ENCODE results near the gene GINS3. TPM values are rescaled to one million over a fixed set of nuclear protein-coding genes. Genes with fewer than 3 reads are reported as not detected.

GINS3 gene
- total RNA-seq, 6 donors from 2014 or later: 1.0 to 4.0 (median 2.9) TPM

DNA sequence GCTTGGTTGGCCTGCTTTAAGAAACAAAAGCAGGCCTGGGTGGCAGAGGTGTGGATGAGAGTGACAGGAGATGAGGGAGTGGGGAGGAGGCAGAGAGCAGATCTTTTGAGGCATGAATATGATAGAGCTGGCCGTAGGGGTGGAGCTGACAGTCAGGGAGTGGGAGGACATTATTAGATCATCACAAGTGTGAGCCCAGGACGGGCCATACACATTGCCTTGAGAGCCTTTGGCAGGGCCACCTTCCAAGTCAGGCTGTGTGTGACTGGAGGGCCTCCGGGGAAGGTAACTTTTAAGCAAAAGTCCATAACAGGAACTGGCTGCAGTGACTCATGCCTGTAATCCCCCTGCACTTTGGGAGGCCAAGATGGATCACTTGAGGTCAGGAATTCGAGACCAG is 26.3 kb downstream of the GINS3 start:
- Histone ChIP-seq H3K4me3 (no peak overlapping the region), H3K27me3 (no peaks in the 10 kb centered on the region), H3K27ac (no peak overlapping the region), H3K9me3 (no peaks in the 10 kb centered on the region), H3K36me3 (no peaks in the 10 kb centered on the region), H3K4me1 (peaks cover 0 to 8% (median 3%) of the 10 kb centered on the region in 4 donors)
- WGBS, 2 donors: 58 to 71% methylated on average over 4 of the region's 4 CpGs
- TF ChIP-seq POLR2AphosphoS5 (IDR thresholded peaks at IDR 0.05): no peak
- no peak for TF ChIP-seq POLR2A (IDR thresholded peaks at IDR 0.05)
- no peak for TF ChIP-seq EP300 (IDR thresholded peaks at IDR 0.05)
- TF ChIP-seq CTCF (IDR thresholded peaks at IDR 0.05): no peak
- ATAC-seq (ENCODE audit: low FRiP score in 2 of 2) (peak; percentile 27 to 79), DNase-seq (no peak)

GRCh38 chr16:58419241-58419990 is 27.1 kb downstream of the GINS3 start:
- TF ChIP-seq CTCF (IDR thresholded peaks at IDR 0.05) (no peak), POLR2AphosphoS5 (IDR thresholded peaks at IDR 0.05) (no peak), POLR2A (IDR thresholded peaks at IDR 0.05) (no peak), EP300 (IDR thresholded peaks at IDR 0.05) (no peak)
- no peak overlapping the region for H3K27ac ChIP-seq
- 79 to 80% methylated on average over 15 of the region's 15 CpGs for WGBS, 2 donors
- peaks cover 0 to 8% (median 3%) of the 10 kb centered on the region in 4 donors for H3K4me1 ChIP-seq
- H3K4me3 ChIP-seq: no peak overlapping the region
- no peaks in the 10 kb centered on the region for H3K27me3 ChIP-seq
- H3K36me3 ChIP-seq: no peaks in the 10 kb centered on the region
- H3K9me3 ChIP-seq: no peaks in the 10 kb centered on the region
- ATAC-seq (ENCODE audit: low FRiP score in 2 of 2) (no peak), DNase-seq (no peak)

DNA sequence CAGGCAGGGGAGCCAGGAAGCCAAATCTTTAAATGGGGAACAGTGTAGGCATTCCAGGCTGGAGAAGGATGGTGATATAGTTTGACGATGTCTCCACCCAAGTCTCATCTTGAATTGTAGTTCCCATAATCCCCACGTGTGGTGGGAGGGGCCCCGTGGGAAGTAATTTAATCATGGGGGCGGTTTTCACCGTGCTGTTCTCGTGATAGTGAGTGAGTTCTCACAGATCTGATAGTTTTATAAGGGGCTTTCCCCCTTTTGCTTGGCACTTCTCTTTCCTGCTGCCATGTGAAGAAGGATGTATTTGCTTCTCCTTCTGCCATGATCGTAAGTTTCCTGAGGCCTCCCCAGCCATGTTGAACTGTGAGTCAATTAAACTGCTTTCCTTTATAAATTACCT is 28.8 kb downstream of the GINS3 start:
- no peak overlapping the region for H3K27ac ChIP-seq
- H3K9me3 ChIP-seq: no peaks in the 10 kb centered on the region
- no peak for DNase-seq
- WGBS, 2 donors: 58 to 62% methylated on average over 7 of the region's 7 CpGs
- H3K27me3 ChIP-seq: no peaks in the 10 kb centered on the region
- ATAC-seq (ENCODE audit: low FRiP score in 2 of 2): no peak
- peaks cover 0 to 7% (median 3%) of the 10 kb centered on the region in 4 donors for H3K4me1 ChIP-seq
- no peaks in the 10 kb centered on the region for H3K36me3 ChIP-seq
- no peak overlapping the region for H3K4me3 ChIP-seq
- TF ChIP-seq POLR2AphosphoS5 (IDR thresholded peaks at IDR 0.05) (no peak), CTCF (IDR thresholded peaks at IDR 0.05) (no peak), POLR2A (IDR thresholded peaks at IDR 0.05) (no peak), EP300 (IDR thresholded peaks at IDR 0.05) (no peak)

DNA sequence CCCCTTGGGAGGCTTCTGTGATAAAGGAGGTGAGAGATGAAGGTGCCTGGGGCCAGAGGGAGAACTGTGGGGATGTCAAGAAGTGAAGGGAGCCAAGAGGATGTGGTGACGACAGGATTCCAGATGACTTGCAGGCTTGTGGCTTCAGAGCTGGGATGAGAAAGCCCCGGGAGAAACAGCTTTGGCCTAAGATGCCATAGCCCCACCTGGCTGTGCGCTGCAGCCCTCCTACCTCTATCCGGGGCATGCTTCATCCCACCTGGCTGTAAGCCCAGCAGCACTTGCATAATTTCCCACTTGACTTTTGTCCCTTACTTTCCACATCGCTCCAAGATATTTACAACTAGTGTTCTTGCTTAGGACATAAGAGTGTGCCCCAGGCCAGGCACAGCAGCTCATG is 29.3 kb downstream of the GINS3 start:
- 50 to 54% methylated on average over 5 of the region's 5 CpGs for WGBS, 2 donors
- H3K4me1 ChIP-seq: peaks cover 0 to 10% (median 3%) of the 10 kb centered on the region in 4 donors
- H3K9me3 ChIP-seq: no peaks in the 10 kb centered on the region
- no peaks in the 10 kb centered on the region for H3K27me3 ChIP-seq
- DNase-seq: peak in 1 of 2 donors; percentile 65
- H3K4me3 ChIP-seq: no peak overlapping the region
- TF ChIP-seq POLR2A (IDR thresholded peaks at IDR 0.05) (no peak), CTCF (IDR thresholded peaks at IDR 0.05) (no peak), POLR2AphosphoS5 (IDR thresholded peaks at IDR 0.05) (no peak), EP300 (IDR thresholded peaks at IDR 0.05) (no peak)
- H3K36me3 ChIP-seq: no peaks in the 10 kb centered on the region
- no peak overlapping the region for H3K27ac ChIP-seq
- no peak for ATAC-seq (ENCODE audit: low FRiP score in 2 of 2)

DNA sequence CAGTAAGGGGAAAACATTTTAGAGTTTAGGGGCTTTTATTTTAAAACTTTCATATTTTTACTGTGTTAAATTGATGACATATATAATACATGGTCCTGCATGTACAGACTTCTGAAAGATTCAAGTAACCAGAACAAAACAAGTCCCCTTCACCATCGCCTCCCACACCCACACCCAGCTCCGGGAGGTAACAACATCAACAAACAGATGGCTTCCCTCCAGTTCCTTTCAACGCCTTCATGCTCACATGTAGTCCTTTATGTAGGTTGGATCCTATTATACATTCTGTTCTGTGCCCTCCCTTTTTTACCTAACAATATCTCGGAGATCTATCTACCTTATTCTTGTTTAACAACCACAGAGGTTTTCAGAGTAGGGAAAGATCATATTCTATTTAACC is 30.5 kb downstream of the GINS3 start:
- WGBS, 2 donors: 81 to 82% methylated on average over 4 of the region's 4 CpGs

More for the DNA sequence above, 30.5 kb downstream of the GINS3 start:
- Histone ChIP-seq H3K4me3 (no peak overlapping the region), H3K27ac (no peak overlapping the region), H3K9me3 (no peaks in the 10 kb centered on the region), H3K4me1 (peaks cover 0 to 16% (median 9%) of the 10 kb centered on the region in 4 donors), H3K27me3 (no peaks in the 10 kb centered on the region), H3K36me3 (no peaks in the 10 kb centered on the region)
- no peak for DNase-seq
- TF ChIP-seq CTCF (IDR thresholded peaks at IDR 0.05) (no peak), POLR2AphosphoS5 (IDR thresholded peaks at IDR 0.05) (no peak), EP300 (IDR thresholded peaks at IDR 0.05) (no peak), POLR2A (IDR thresholded peaks at IDR 0.05) (no peak)
- no peak for ATAC-seq (ENCODE audit: low FRiP score in 2 of 2)

Data from upper lobe of left lung (tissue), 6 donors.